Thyroid gland (tissue), 4 donors: ENCODE measurements around the gene GIGYF2. TPM values are rescaled to one million over a fixed set of nuclear protein-coding genes. Genes with fewer than 3 reads are reported as not detected.

ENCODE experiments used
- DNase-seq, 2 donors: peaks; one replicate each; pipeline ENCODE4 v3.0.0-alpha.2; 2019
- H3K27ac ChIP-seq, 3 donors: fragments of 200-600 bp; sonication (generic); 1 replicate in 2 of 3; 2 replicates in 1 of 3; pipeline ENCODE4 v1.5.1; 2016 to 2019; ENCODE audit warnings: mild to moderate bottlenecking in 1 of 3, moderate library complexity in 1 of 3
- H3K27me3 ChIP-seq: fragments of 200-600 bp; sonication (generic); one replicate; pipeline ENCODE4 v1.5.1; 2019
- H3K36me3 ChIP-seq, 2 donors: fragments of 200-600 bp; sonication (generic); one replicate each; pipeline ENCODE4 v1.5.1; 2016 to 2019
- H3K4me1 ChIP-seq, 2 donors: fragments of 200-600 bp; sonication (generic); one replicate each; pipeline ENCODE4 v1.5.1; 2017 to 2019
- H3K4me3 ChIP-seq, 3 donors: fragments of 200-600 bp; sonication (generic); replicated peaks in 1 of 3; 1 replicate in 2 of 3; 2 replicates in 1 of 3; pipeline ENCODE4 v1.5.1; 2016; ENCODE audit warnings: mild to moderate bottlenecking in 1 of 3
- H3K9me3 ChIP-seq: fragments of 200-600 bp; sonication (generic); one replicate; pipeline ENCODE4 v1.5.1; 2017
- POLR2A ChIP-seq, 2 donors: fragments of 450-650 bp; IDR thresholded peaks; one replicate each; pipeline ENCODE4 v1.6.1; 2017; ENCODE audit warnings: antibody characterized with exemption in 2 of 2, mild to moderate bottlenecking in 2 of 2, moderate library complexity in 1 of 2
- WGBS, 2 donors: methylation state at CpG; one replicate each; pipeline ENCODE4 v1.1.5; 2017; 5-methylcytosine and 5-hydroxymethylcytosine counted together
- intact Hi-C: fragments of 100-400 bp; cut with DNase I; formaldehyde crosslinking; loops from one replicate; pipeline ENCODE4 v1.15.1; 2023
- total RNA-seq, 4 donors: library from RNA; depleted of rRNA; stranded (reverse); fragments of >200 nt; gene quantifications; one replicate each; pipeline ENCODE4 v1.2.3, GENCODE V29; 2016
- TF ChIP-seq, protein P1 (sequence below), 6 experiments: fragments of 200-600 bp in 3 of 6; fragments of 450-650 bp in 3 of 6; sonication (generic) in 3 of 6; IDR thresholded peaks; one replicate each; pipeline ENCODE4 v1.5.1; 2016 to 2019; ENCODE audit warnings: antibody characterized with exemption in 6 of 6, mild to moderate bottlenecking in 2 of 6, inconsistent platforms in 1 of 6, moderate library complexity in 1 of 6

Gene GIGYF2
- total RNA-seq, 4 donors from 2014 or later: 88.7 to 138 (median 101) TPM

DNA sequence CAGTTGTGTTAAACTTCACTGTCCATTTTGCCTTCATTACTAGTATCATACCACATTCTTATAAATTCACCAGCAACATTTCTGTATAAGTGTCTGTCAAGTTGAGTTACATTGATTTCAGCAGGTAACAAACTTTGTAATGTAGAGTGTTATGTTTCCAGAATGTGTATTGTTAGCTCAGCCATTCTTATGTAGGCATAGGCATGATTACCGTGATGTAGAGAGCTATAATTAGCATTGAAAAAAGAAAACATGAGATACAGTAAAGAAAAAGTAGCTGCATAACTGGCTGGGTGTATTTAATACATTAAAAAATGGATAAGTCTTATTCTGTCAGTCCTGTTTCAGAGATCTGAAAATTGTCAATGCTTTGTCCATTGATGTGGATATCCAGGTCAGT lies 70.7 kb downstream of the GIGYF2 start:
- Histone ChIP-seq H3K27ac (no peak overlapping the region), H3K9me3 (no peaks in the 10 kb centered on the region), H3K4me1 (no peaks in the 10 kb centered on the region), H3K4me3 (no peak overlapping the region), H3K27me3 (no peaks in the 10 kb centered on the region), H3K36me3 (peaks cover 6 to 12% of the 10 kb centered on the region in 2 donors)
- DNase-seq: no peak
- no peak for TF ChIP-seq POLR2A (IDR thresholded peaks at IDR 0.05)
- TF ChIP-seq, protein P1, sequence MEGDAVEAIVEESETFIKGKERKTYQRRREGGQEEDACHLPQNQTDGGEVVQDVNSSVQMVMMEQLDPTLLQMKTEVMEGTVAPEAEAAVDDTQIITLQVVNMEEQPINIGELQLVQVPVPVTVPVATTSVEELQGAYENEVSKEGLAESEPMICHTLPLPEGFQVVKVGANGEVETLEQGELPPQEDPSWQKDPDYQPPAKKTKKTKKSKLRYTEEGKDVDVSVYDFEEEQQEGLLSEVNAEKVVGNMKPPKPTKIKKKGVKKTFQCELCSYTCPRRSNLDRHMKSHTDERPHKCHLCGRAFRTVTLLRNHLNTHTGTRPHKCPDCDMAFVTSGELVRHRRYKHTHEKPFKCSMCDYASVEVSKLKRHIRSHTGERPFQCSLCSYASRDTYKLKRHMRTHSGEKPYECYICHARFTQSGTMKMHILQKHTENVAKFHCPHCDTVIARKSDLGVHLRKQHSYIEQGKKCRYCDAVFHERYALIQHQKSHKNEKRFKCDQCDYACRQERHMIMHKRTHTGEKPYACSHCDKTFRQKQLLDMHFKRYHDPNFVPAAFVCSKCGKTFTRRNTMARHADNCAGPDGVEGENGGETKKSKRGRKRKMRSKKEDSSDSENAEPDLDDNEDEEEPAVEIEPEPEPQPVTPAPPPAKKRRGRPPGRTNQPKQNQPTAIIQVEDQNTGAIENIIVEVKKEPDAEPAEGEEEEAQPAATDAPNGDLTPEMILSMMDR (IDR thresholded peaks at IDR 0.05): no peak
- 94 to 97% methylated on average over 1 of the region's 1 CpG for WGBS, 2 donors
- intact Hi-C loops: no loop called here

DNA sequence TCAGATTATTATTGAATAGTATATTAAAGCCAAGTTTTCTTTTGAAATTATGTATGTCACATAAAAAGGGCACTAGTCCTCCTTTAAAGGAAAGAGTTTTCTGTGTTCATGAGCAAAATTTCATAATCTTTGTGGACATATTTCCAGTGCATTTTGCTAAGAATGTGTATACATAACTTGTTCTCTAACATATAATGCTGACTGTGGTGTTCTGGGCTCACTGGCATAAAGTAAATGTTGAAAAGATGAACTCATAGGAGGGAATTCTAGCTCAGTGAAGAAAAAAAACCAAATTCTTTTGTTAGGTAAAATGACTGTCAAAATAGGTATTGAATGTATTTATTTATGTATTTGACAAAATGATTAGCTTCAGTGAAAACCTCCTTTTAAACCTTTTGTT lies 73.1 kb downstream of the GIGYF2 start:
- Histone ChIP-seq H3K4me3 (no peak overlapping the region), H3K36me3 (peaks cover 5 to 6% of the 10 kb centered on the region in 2 donors), H3K4me1 (no peaks in the 10 kb centered on the region), H3K9me3 (no peaks in the 10 kb centered on the region), H3K27ac (no peak overlapping the region), H3K27me3 (no peaks in the 10 kb centered on the region)
- DNase-seq: no peak
- intact Hi-C loops: no loop called here
- TF ChIP-seq POLR2A (IDR thresholded peaks at IDR 0.05): no peak
- TF ChIP-seq, protein P1 (IDR thresholded peaks at IDR 0.05): no peak

DNA sequence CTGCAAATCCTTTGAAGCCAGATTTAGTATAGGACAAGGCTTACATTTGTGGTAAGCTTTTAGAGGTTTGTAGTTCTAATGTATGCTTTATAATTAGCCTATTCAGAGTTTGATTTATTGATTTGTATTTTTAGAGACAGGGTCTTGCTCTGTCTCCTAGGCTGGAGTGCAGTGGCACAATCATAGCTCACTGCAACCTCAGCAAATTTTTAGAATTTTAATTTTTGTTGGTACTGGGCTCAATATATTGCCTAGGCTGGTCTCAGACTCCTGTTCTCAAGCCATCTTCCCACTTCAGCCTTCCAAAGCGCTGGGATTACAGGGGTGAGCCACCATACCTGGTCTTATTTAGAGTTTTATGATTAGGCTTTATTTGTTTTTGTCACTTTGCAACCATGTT lies 74.7 kb downstream of the GIGYF2 start:
- no peak for DNase-seq
- H3K36me3 ChIP-seq: peaks cover 5 to 6% of the 10 kb centered on the region in 2 donors

DNA sequence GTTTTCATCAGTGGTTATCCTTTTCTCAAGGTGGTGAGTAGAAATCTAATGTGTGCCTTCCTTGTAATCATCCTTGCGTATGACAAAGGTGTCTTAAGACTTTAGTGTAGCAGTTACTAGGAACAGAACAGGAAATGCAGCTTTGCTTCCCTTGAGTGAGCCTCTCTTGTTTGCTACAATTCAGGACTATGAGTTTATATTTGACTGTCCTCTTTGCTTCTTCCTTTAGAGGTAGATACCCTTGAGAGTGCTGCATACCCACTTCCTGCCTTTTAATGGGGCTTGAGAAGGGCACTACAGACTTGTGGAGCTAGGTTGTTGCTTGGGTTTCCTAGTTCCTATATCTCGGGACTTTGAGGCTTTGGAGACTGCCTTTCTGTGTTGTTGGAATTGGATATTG lies 75.4 kb downstream of the GIGYF2 start:
- peaks cover 5 to 6% of the 10 kb centered on the region in 2 donors for H3K36me3 ChIP-seq
- 85 to 88% methylated on average over 2 of the region's 2 CpGs for WGBS, 2 donors

More for the DNA sequence above, 74.7 kb downstream of the GIGYF2 start:
- 97% methylated on average over 1 of the region's 1 CpG for WGBS, 2 donors
- no peak overlapping the region for H3K27ac ChIP-seq
- intact Hi-C loops: no loop called here
- H3K4me3 ChIP-seq: no peak overlapping the region
- no peaks in the 10 kb centered on the region for H3K9me3 ChIP-seq
- TF ChIP-seq, protein P1 (IDR thresholded peaks at IDR 0.05): no peak
- TF ChIP-seq POLR2A (IDR thresholded peaks at IDR 0.05): no peak
- peaks cover 0 to 9% of the 10 kb centered on the region in 2 donors for H3K4me1 ChIP-seq
- no peaks in the 10 kb centered on the region for H3K27me3 ChIP-seq

DNA sequence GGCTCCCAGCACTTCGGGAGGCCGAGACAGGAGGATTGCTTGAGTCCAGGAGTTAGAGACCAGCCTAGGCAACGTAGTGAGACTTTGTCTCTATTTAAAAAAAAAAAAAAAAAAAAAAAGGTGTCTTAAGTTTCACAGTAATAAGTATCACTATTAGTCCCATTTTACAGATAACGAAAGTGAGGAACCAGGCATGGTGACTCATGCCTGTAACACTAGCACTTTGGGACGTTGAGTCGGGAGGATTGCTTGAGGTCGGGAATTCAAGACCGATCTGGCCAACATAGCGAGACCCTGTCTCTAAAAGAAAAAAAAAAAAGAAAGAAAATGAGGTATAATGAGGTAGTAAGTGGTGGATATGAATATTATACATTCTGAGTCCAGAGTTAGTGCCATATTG lies 76.7 kb downstream of the GIGYF2 start:
- WGBS, 2 donors: 96 to 97% methylated on average over 9 of the region's 9 CpGs
- Histone ChIP-seq H3K9me3 (no peaks in the 10 kb centered on the region), H3K27ac (no peak overlapping the region), H3K4me3 (no peak overlapping the region), H3K36me3 (peaks cover 0 to 9% of the 10 kb centered on the region in 2 donors), H3K27me3 (no peaks in the 10 kb centered on the region), H3K4me1 (peaks cover 0 to 9% of the 10 kb centered on the region in 2 donors)
- TF ChIP-seq, protein P1 (IDR thresholded peaks at IDR 0.05): no peak
- TF ChIP-seq POLR2A (IDR thresholded peaks at IDR 0.05): no peak
- DNase-seq: no peak
- intact Hi-C loops: no loop called here

More for the DNA sequence above, 75.4 kb downstream of the GIGYF2 start:
- no peak for TF ChIP-seq POLR2A (IDR thresholded peaks at IDR 0.05)
- TF ChIP-seq, protein P1 (IDR thresholded peaks at IDR 0.05): no peak
- no peak overlapping the region for H3K27ac ChIP-seq
- no peaks in the 10 kb centered on the region for H3K9me3 ChIP-seq
- H3K4me1 ChIP-seq: peaks cover 0 to 9% of the 10 kb centered on the region in 2 donors
- intact Hi-C loops: no loop called here
- DNase-seq: no peak
- H3K27me3 ChIP-seq: no peaks in the 10 kb centered on the region
- no peak overlapping the region for H3K4me3 ChIP-seq
